Smooth muscle cell (in vitro differentiated cells): ENCODE data around the gene LAMA2. TPM values are rescaled to one million over a fixed set of nuclear protein-coding genes. Genes with fewer than 3 reads are reported as not detected.

Experiments
- DNase-seq: peaks from one replicate; lab custom pipeline; 2025; ENCODE audit not compliant: unreplicated experiment; lab: John Stamatoyannopoulos, UW
- H2AFZ ChIP-seq: fragments of 200-600 bp; sonication (generic); 2 replicates; pipeline ENCODE4 v1.6.0; 2016; ENCODE audit warnings: antibody characterized with exemption, low read depth, mild to moderate bottlenecking
- H3F3A ChIP-seq: fragments of 200-600 bp; sonication (generic); 2 replicates; pipeline ENCODE4 v1.6.0; 2017; ENCODE audit warnings: antibody characterized with exemption, low read depth
- H3K27ac ChIP-seq: fragments of 200-600 bp; sonication (generic); 2 replicates; pipeline ENCODE4 v1.5.1; 2016; ENCODE audit warnings: low read depth, mild to moderate bottlenecking
- H3K27me3 ChIP-seq: fragments of 200-600 bp; sonication (generic); 2 replicates; pipeline ENCODE4 v1.6.1; 2016; ENCODE audit warnings: low read depth, mild to moderate bottlenecking
- H3K36me3 ChIP-seq: fragments of 200-600 bp; sonication (generic); 2 replicates; pipeline ENCODE4 v1.5.1; 2016; ENCODE audit warnings: low read depth
- H3K4me1 ChIP-seq: fragments of 200-600 bp; sonication (generic); 2 replicates; pipeline ENCODE4 v1.5.1; 2016; ENCODE audit warnings: low read depth
- H3K4me2 ChIP-seq: fragments of 200-600 bp; sonication (generic); 2 replicates; pipeline ENCODE4 v1.6.0; 2016; ENCODE audit warnings: mild to moderate bottlenecking
- H3K4me3 ChIP-seq: fragments of 200-600 bp; sonication (generic); 2 replicates; pipeline ENCODE4 v1.5.1; 2016; ENCODE audit warnings: mild to moderate bottlenecking
- H3K79me2 ChIP-seq: fragments of 200-600 bp; sonication (generic); 2 replicates; pipeline ENCODE4 v1.6.0; 2016; ENCODE audit warnings: low read depth, mild to moderate bottlenecking
- H3K9ac ChIP-seq: fragments of 200-600 bp; sonication (generic); 2 replicates; pipeline ENCODE4 v1.6.0; 2016; ENCODE audit warnings: low read depth
- H3K9me3 ChIP-seq: fragments of 200-600 bp; sonication (generic); replicated peaks from 2 replicates; pipeline ENCODE4 v1.5.1; 2016; ENCODE audit warnings: low read depth
- H4K20me1 ChIP-seq: fragments of 200-600 bp; sonication (generic); 2 replicates; pipeline ENCODE4 v1.6.0; 2016; ENCODE audit warnings: low read depth
- CTCF ChIP-seq: fragments of 200-600 bp; sonication (generic); IDR thresholded peaks from 2 replicates; pipeline ENCODE4 v1.5.1; 2017; ENCODE audit warnings: borderline replicate concordance, mild to moderate bottlenecking, antibody characterized with exemption; ENCODE audit not compliant: insufficient read depth, poor library complexity, severe bottlenecking
- WGBS: methylation state at CpG from one replicate; pipeline ENCODE4 v1.1.7; 2016; ENCODE audit warnings: low lambda C conversion rate; 5-methylcytosine and 5-hydroxymethylcytosine counted together
- polyA plus RNA-seq: library from polyadenylated mRNA; unstranded; fragments of >200 nt; fragmentation: Nextera tagmentation; extraction: Ambion mirVana; gene quantifications from 2 replicates; pipeline ENCODE4 v1.2.1, GENCODE V29; 2016
- total RNA-seq: library from RNA; depleted of rRNA; stranded (reverse); fragments of >200 nt; gene quantifications from 2 replicates; pipeline ENCODE4 v1.2.3, GENCODE V29; 2014

Gene LAMA2
- total and polyA plus RNA-seq, 2 experiments from 2014 or later = 21.7 to 92.9 TPM

DNA sequence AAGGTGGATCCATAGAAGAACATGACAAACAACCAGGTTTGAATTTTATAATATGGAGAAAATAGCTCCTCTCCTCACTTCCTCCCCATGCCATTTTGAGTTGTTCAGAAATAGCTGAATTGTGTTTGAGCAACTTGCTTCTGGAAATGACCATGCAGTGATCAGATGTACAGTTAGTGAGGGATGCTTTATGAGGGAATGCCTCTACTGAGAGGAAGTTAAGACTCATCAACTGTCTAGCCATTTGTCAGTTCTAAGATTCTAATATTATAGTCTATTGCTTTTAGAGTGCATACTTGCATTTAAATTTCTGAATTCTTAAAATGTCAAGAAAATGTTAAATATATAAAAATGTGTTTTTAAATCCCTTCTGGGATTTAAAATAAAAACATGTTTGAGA lies 3.8 kb downstream of the LAMA2 start:
- Histone ChIP-seq H3K9ac (no peak overlapping the region), H2AFZ (no peak overlapping the region), H3K27me3 (no peaks in the 10 kb centered on the region), H3K4me1 (peaks cover 3% of the 10 kb centered on the region), H3F3A (peaks cover 7% of the 10 kb centered on the region), H3K79me2 (peaks cover 72% of the 10 kb centered on the region), H3K9me3 (no peaks in the 10 kb centered on the region), H3K4me2 (peak overlapping the region; percentile 95), H4K20me1 (no peaks in the 10 kb centered on the region), H3K4me3 (no peak overlapping the region), H3K27ac (peak overlapping the region; percentile 29), H3K36me3 (no peaks in the 10 kb centered on the region)
- TF ChIP-seq CTCF = no peak
- no peak for DNase-seq

DNA sequence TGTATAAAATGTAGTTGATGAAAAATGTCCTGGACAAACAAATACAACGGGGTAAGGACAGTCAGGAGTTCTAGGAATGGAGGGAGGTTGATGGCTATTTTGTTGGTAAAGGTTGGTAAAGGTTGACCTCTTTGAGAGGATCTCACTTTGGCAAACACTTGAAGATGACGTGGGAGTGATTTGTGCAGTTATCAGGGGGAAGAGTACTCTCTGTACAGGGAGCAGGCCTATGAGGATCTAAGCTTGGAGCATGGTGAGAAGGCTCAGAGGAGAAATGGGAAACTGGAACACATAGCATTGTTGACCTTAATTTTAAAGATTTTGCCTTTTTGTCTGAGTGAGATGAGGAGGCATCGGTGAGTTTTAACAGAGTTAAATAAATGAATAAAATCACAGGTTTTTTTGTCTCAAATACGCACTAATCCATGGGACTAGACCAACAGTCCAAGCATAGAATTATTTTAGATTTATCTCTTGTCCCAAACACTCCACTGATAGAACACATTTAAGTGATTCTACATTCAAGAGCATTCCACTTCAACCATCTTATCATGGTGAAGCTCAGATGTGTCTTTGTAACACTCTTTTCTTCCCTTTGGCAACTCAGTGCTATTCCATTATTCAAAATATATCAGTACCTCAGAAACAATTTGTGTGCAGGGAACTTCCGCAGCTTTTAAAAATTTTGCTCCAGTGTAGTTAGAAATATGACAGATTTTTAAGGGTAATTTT lies 5.7 kb downstream of the LAMA2 start:
- Histone ChIP-seq H3F3A (no peaks in the 10 kb centered on the region), H3K79me2 (peaks cover 89% of the 10 kb centered on the region), H3K27ac (no peak overlapping the region), H2AFZ (no peak overlapping the region), H3K4me2 (no peak overlapping the region), H3K4me3 (no peak overlapping the region), H3K36me3 (no peaks in the 10 kb centered on the region), H3K9ac (no peak overlapping the region), H3K27me3 (no peaks in the 10 kb centered on the region), H3K4me1 (no peaks in the 10 kb centered on the region), H3K9me3 (no peaks in the 10 kb centered on the region), H4K20me1 (no peaks in the 10 kb centered on the region)
- no peak for TF ChIP-seq CTCF
- no peak for DNase-seq
- 95% methylated on average over 5 of the region's 5 CpGs for WGBS

DNA sequence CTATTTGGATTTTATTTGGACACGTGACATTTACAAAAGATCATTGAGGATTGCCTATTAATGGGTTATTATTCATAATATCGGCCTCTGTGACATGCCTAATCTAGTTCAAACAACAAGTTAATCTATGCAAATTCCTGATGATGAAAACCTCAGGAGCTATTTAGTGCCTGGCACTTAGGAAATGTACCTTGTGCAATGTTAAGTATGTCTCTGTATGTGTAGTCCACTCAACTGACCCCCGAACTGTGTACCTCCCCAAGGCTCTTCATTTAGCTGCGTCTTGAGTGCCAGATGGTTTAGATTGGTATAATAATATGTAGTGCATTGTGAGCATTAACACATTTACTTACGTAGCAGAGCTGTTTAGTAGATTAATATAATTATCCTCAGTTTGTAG lies 6.9 kb downstream of the LAMA2 start:
- no peak for TF ChIP-seq CTCF
- Histone ChIP-seq H3K9ac (no peak overlapping the region), H3K27me3 (no peaks in the 10 kb centered on the region), H3K9me3 (no peaks in the 10 kb centered on the region), H4K20me1 (no peaks in the 10 kb centered on the region), H3K36me3 (peaks cover 6% of the 10 kb centered on the region), H2AFZ (no peak overlapping the region), H3K27ac (no peak overlapping the region), H3K4me1 (no peaks in the 10 kb centered on the region), H3F3A (no peaks in the 10 kb centered on the region), H3K4me2 (no peak overlapping the region), H3K79me2 (peaks cover 84% of the 10 kb centered on the region), H3K4me3 (no peak overlapping the region)
- 92% methylated on average over 5 of the region's 5 CpGs for WGBS
- DNase-seq = no peak

- H3K4me1 ChIP-seq = no peaks in the 10 kb centered on the region
- H3K4me3 ChIP-seq = no peak overlapping the region
- peaks cover 77% of the 10 kb centered on the region for H3K79me2 ChIP-seq
- H3K36me3 ChIP-seq = peaks cover 8% of the 10 kb centered on the region
- peak overlapping the region; percentile 69 for H3K4me2 ChIP-seq
- H3K9me3 ChIP-seq = no peaks in the 10 kb centered on the region
- peak overlapping the region; percentile 12 for H2AFZ ChIP-seq
- no peak overlapping the region for H3K9ac ChIP-seq
- WGBS = 10% methylated on average over 2 of the region's 2 CpGs
- no peaks in the 10 kb centered on the region for H3K27me3 ChIP-seq
- H4K20me1 ChIP-seq = no peaks in the 10 kb centered on the region
- no peaks in the 10 kb centered on the region for H3F3A ChIP-seq
- DNase-seq = no peak
- H3K27ac ChIP-seq = peak overlapping the region; percentile 50
- TF ChIP-seq CTCF = no peak
Observed at GRCh38 chr6:128892079-128892478, 9.1 kb downstream of the LAMA2 start.
